Stimulated activated CD4-positive, alpha-beta T cell treated with anti-CD3 and anti-CD28 coated beads, Interleukin-2, amount 100 ng/mL, for 4 hours (primary cell): ENCODE data around the gene DBF4B.

Experiments
- DNase-seq: peaks from one replicate; pipeline ENCODE4 v3.0.0-alpha.2; 2020; ENCODE audit warnings: low read depth

Gene DBF4B

GRCh38 chr17:44759916-44760243, 51.4 kb downstream of the DBF4B start:
- no peak for DNase-seq

GRCh38 chr17:44760474-44761308, 52.2 kb downstream of the DBF4B start:
- DNase-seq, result no peak

GRCh38 chr17:44761932-44762810, 53.7 kb downstream of the DBF4B start:
- no peak for DNase-seq

GRCh38 chr17:44763170-44763569, 54.7 kb downstream of the DBF4B start:
- no peak for DNase-seq

GRCh38 chr17:44765965-44766364, 57.5 kb downstream of the DBF4B start:
- DNase-seq, result no peak

GRCh38 chr17:44766409-44767038, 58.1 kb downstream of the DBF4B start:
- DNase-seq, result no peak

- no peak for DNase-seq
Measured at GRCh38 chr17:44767493-44767892, 59.0 kb downstream of the DBF4B start.

GRCh38 chr17:44768505-44769142, 60.2 kb downstream of the DBF4B start:
- DNase-seq, result no peak

GRCh38 chr17:44769230-44769629, 60.8 kb downstream of the DBF4B start:
- no peak for DNase-seq

GRCh38 chr17:44769647-44770084, 61.2 kb downstream of the DBF4B start:
- no peak for DNase-seq

GRCh38 chr17:44770166-44770925, 61.9 kb downstream of the DBF4B start:
- DNase-seq, result no peak

- no peak for DNase-seq
Measured at GRCh38 chr17:44772308-44773045, 64.0 kb downstream of the DBF4B start.

- no peak for DNase-seq
Measured at GRCh38 chr17:44773140-44773539, 64.7 kb downstream of the DBF4B start.

- DNase-seq, result peak; percentile 75
Measured at GRCh38 chr17:44774271-44775135, 66.0 kb downstream of the DBF4B start.

- DNase-seq, result peak; percentile 97
Measured at GRCh38 chr17:44775136-44775837, 66.8 kb downstream of the DBF4B start.

- no peak for DNase-seq
Measured at GRCh38 chr17:44775838-44776621, 67.6 kb downstream of the DBF4B start.

- DNase-seq, result no peak
Measured at GRCh38 chr17:44776628-44777393, 68.3 kb downstream of the DBF4B start.
